Stimulated activated CD4-positive, alpha-beta T cell treated with anti-CD3 and anti-CD28 coated beads, Interleukin-15, amount 100 ng/mL, for 1 hour (primary cell): Measurements from ENCODE around the gene NGB.
"Not testable (repeated sequence)": the region's sequence is repeated elsewhere in the genome, so short reads cannot be mapped to it uniquely, and the experiment has no call there.

ENCODE experiments used
- DNase-seq, 2 donors: peaks; one replicate each; pipeline ENCODE4 v3.0.0-alpha.2; 2020; ENCODE audit warnings: low read depth in 1 of 2, low spot score in 1 of 2

NGB gene, protein sequence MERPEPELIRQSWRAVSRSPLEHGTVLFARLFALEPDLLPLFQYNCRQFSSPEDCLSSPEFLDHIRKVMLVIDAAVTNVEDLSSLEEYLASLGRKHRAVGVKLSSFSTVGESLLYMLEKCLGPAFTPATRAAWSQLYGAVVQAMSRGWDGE

DNA sequence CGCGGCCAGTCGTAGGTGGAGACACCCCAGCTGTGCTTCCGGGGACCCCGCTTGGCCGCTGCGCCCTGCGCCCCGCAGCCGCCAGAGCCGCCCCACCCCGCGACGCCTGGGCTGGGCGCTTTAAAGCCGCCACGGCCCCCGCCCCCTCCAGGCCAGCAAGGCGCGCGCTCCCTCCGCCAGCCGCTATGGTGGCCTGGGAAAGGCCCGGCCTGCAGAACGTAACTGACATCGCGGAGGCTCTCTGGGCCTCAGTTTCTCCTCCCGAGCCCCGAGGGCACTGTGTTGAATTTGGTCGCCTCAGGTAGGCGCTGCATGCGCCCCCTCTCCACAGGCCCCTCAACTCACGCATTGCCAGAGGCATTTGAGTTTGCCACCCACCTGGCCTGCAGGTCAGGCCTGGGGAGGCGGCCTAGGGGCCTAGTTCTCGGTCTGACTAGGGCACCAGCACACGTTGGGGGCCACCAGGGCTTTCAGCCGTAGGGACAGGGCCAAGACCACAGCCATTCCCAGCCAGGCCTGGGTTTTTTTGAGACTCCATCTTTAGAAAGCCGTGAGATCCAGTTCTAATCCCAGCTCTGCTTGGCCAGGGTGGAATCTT, at the start of gene NGB:
NGB (minus strand) TSS at position 94 of the 598 bp plus-strand sequence. CDS start 269 bp downstream, outside the sequence.
- no peak for DNase-seq

- DNase-seq = peak; percentile 86
Measured at GRCh38 chr14:77320238-77320935, 49.4 kb upstream of the NGB start, which contains the start of gene POMT2. Gene POMT2, minus strand, starts transcription at chr14:77320883. Its CDS starts 202 bp downstream, at chr14:77320681.

GRCh38 chr14:77319422-77319821, 48.4 kb upstream of the NGB start:
- DNase-seq = no peak

DNA sequence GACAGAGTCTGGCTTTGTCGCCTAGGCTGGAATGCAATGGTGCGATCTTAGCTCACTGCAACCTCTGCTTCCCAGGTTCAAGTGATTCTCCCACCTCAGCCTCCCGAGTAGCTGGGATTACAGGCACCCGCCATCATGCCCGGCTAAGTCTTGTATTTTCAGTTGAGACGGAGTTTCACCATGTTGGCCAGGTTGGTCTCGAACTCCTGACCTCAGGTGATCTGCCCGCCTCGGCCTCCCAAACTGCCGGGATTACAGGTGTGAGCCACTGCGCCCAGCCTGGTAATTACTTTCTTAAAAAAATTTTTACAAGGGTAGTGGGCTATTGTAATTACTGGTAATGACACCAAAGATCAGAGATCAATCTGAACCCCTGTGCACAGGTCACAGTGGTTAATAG, 47.8 kb upstream of the NGB start:
- not testable (repeated sequence) for DNase-seq

DNA sequence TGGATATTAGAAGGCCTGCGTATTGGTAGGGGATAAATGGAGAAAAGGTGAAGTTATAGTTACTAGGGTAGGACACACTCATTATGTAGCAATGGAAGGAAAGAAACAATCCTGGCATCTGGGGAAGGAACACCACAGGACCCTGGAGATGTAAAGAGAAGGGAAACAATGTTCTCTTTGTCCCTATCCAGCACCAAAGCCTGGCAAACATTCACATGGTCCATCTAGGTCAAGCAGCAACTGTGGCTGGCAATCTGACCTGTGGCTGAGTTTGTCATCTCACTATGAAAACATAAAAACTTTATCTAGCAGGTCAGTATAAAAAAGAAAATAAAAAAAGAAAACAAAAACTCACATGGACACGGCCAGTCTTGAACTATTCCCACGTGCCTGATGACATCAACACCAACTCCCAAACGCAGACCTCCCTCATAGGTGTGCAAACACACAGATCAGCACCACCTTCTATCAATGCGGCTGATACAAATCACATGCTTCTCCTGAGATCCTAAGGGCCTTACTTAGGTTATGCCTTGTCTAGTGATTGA, 47.1 kb upstream of the NGB start:
- no peak for DNase-seq

DNA sequence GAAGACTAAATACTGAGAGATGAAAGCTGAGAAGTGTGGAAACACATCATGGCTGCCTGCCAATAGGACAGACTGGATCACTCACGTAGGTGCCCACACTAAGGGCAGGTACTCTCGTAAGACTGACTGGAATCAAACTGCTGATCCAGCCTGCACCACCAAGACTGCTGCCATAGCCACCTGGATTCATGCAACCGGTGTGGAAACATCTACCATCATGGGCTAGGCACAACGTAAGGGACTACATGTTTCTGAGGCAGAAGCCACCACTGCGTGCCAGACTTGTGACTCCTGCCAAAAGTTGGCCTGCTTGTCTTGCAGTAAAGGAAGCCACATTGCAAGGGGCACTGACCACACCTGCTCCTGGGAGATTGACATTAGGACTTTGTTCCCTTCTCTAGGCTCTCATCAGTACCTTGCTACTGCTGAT, 45.9 kb upstream of the NGB start:
- no peak for DNase-seq

DNA sequence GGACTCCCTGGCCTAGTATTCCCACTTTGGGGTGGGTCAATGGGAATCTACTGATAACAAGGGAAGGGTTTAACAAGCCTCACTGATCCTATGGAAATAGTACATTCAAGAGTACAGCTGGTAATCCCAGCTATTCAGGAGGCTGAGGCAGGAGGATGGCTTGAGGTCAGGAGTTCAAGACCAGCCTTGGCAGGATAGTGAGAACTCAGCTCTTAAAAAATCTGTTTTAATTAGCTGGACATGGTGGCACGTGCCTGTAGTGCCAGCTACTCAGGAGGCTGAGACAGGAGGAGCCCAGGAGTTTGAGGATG, 45.1 kb upstream of the NGB start:
- DNase-seq = no peak

DNA sequence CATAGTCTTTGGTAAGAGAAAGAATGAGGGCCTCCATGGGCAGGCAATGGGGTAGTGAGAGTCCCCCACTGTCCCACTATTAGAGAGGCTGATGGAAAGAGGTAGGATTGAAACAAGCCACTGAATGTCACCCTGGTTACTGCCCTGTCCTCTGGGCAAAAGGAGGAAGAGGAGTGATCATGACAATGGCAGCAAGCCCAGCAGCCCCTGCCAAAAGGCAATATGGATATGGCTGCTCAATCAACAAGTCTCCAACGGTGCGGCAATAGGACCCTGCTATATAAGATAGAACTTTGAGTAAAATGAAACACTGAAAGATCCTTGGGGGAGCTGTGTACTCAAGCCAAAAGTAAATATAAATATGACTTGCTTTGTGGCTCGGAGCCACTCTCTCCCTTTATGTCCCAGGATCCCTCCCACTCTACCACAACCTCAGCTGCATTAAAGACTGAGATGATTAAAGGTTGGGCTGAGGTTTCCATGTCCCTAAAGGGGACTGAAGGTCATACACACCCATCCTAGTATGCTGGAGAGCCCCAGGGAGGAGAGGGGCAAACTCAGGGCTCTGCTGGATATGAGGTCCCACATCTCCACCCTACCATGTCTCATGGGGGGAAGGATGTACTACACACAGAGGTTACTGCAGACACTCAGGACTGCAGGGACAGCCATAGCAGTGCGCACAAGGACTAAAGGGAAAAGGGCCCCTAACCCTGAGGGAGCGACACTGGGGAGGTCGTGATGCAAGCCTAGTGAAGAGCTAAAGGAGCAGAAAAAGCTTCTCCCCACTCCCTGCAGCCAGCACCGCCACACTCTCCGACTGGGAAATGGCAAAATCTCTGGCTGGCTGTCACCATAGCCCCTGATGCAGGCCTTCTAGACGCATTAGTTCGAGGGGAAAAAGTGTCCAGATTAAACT, 43.8 kb upstream of the NGB start:
- no peak for DNase-seq

- no peak for DNase-seq
Measured at GRCh38 chr14:77314043-77314442, 43.0 kb upstream of the NGB start.

GRCh38 chr14:77313371-77313770, 42.4 kb upstream of the NGB start:
- no peak for DNase-seq

- DNase-seq = no peak
Measured at GRCh38 chr14:77311217-77311616, 40.2 kb upstream of the NGB start.

GRCh38 chr14:77310026-77310425, 39.0 kb upstream of the NGB start:
- DNase-seq = no peak

GRCh38 chr14:77309131-77309530, 38.1 kb upstream of the NGB start:
- DNase-seq = no peak

GRCh38 chr14:77306851-77307496, 36.0 kb upstream of the NGB start:
- DNase-seq = no peak

DNA sequence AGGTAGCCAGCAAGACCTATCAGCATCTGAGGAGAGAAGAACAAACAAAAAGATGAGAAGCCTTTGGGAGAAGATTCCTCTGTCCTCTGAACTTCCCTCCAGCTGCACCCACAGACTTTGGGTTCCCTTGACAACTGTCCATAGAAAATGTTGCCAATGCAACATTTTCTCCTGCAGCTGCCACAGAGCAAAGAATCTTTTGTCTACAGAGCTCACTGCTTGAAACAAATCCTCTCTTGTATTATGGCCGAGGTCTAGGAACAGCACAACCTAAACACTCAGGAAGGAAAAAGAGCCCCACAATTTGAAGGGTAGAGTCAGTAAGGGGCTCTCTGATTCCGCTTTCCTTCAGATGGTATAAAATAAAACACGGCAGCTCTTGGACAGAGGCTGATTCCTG, 35.4 kb upstream of the NGB start:
- DNase-seq = no peak

DNA sequence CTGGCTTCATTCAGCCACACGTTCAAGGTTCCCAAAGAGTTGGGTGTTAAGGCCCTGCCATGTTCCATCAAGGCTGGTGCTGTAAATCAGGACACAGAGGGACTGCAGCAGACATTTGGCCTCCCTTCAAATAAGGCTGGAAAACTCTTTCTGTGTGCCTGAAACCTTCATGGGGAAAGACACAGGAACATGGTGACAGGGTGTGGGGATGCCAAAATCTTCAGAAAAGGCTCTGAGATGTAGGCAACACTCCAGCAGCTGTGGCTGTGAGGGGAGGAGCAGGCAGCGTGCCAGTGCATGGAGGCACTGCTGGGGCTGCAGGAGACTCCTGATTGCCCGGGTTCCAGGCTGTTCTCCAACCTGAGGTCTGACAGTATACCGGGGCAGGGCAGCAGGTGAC, 34.7 kb upstream of the NGB start:
- no peak for DNase-seq

GRCh38 chr14:77303417-77304156, 32.6 kb upstream of the NGB start:
- DNase-seq = no peak

- no peak for DNase-seq
Measured at GRCh38 chr14:77302926-77303325, 31.9 kb upstream of the NGB start.

DNA sequence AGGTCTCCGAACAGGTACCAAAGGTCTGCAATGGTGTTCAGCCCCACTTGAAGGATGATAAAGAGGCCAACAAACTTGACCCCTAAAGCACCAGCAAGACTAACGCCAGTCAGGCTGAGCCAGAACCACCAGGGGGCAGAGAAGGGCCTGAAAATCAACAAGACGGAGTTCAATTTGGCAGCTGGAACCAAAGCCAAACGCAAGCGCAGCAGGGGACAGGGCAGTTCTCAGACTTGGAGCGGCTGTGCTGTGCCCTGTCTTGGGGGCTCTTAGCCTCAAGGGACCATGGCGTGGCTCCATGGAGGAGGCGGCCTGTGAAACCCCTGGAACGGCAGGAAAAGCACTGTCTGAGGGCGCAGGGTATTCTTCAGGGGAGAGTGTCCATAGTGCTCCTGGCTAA, 30.1 kb upstream of the NGB start:
- DNase-seq = peak; percentile 15 to 30

DNA sequence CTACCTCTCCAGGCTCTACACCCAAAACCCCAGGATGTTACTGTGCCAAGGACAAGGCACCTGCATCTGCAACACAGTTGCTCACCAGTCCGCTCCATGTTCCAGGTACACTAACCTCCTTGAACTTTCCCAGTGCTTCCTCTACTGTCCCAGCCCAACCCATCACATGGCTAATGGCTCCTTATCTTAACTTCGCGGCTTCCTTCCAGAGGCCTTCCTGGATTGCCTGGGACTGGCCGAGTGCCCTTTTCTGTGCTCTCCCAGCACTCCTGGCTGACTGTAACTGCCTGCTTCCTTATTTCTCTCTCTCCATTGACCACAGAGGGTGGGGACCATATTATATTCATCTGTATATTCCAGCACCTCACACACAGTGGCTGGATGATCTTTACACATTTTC, 28.8 kb upstream of the NGB start:
- DNase-seq = no peak
